HepG2 (cell line): ENCODE results near the gene MUTYH. TPM values are rescaled to one million over a fixed set of nuclear protein-coding genes. Genes with fewer than 3 reads are reported as not detected.

ENCODE experiments used
- BORCS8-MEF2B ChIP-seq: sonication (generic); formaldehyde crosslinking; IDR thresholded peaks from 2 replicates; pipeline ENCODE4 v1.8.0; 2022; ENCODE audit warnings: mild to moderate bottlenecking, missing genetic modification reagents
- CBX5 ChIP-seq: sonication (generic); formaldehyde crosslinking; IDR thresholded peaks from 2 replicates; pipeline ENCODE4 v1.4.0; 2020; ENCODE audit warnings: missing genetic modification reagents, borderline replicate concordance
- DR1 ChIP-seq: sonication (generic); formaldehyde crosslinking; IDR thresholded peaks from 2 replicates; pipeline ENCODE4 v1.8.0; 2021; ENCODE audit warnings: mild to moderate bottlenecking, missing genetic modification reagents, inconsistent platforms
- EHMT2 ChIP-seq: fragments of 200-600 bp; sonication (generic); IDR thresholded peaks from 2 replicates; pipeline ENCODE4 v1.7.0; 2017; ENCODE audit warnings: antibody characterized with exemption, low read depth, low read length, borderline replicate concordance
- GTF3A ChIP-seq: sonication (generic); formaldehyde crosslinking; conservative IDR thresholded peaks from 2 replicates; pipeline ENCODE4 v1.4.0; 2020; ENCODE audit warnings: mild to moderate bottlenecking, missing genetic modification reagents
- IRF1 ChIP-seq: sonication (generic); formaldehyde crosslinking; IDR thresholded peaks from 2 replicates; pipeline ENCODE4 v1.4.0; 2020; ENCODE audit warnings: low read depth, mild to moderate bottlenecking, missing genetic modification reagents
- ISX ChIP-seq: sonication (generic); formaldehyde crosslinking; conservative IDR thresholded peaks from 2 replicates; pipeline ENCODE4 v1.5.0; 2020; ENCODE audit warnings: missing genetic modification reagents
- POLR2AphosphoS5 ChIP-seq: IDR thresholded peaks from 2 replicates; pipeline ENCODE4 v1.6.1; 2012; ENCODE audit warnings: low read depth, low read length
- PREB ChIP-seq: sonication (generic); formaldehyde crosslinking; IDR thresholded peaks from 2 replicates; pipeline ENCODE4 v1.4.0; 2020; ENCODE audit warnings: missing genetic modification reagents
- RBM39 ChIP-seq: fragments of 200-400 bp; formaldehyde crosslinking; IDR thresholded peaks from one replicate; pipeline ENCODE4 v1.6.1; 2018; ENCODE audit warnings: antibody characterized with exemption, mild to moderate bottlenecking, low read depth, low read length; ENCODE audit not compliant: poor library complexity, severe bottlenecking
- ZFP36 ChIP-seq: fragments of 150-350 bp; IDR thresholded peaks from 2 replicates; pipeline ENCODE4 v1.6.1; 2018; ENCODE audit warnings: borderline replicate concordance, low read length, low read depth; ENCODE audit not compliant: partially characterized antibody
- ZFP36L1 ChIP-seq: sonication (generic); formaldehyde crosslinking; IDR thresholded peaks from 2 replicates; pipeline ENCODE4 v1.8.0; 2022; ENCODE audit warnings: mild to moderate bottlenecking, missing genetic modification reagents, moderate library complexity
- ZKSCAN8 ChIP-seq: IDR thresholded peaks from 2 replicates; pipeline ENCODE4 v1.6.1; 2016; ENCODE audit warnings: borderline replicate concordance, missing genetic modification reagents, missing compliant biosample characterization
- ZMAT3 ChIP-seq: sonication (generic); formaldehyde crosslinking; conservative IDR thresholded peaks from 2 replicates; pipeline ENCODE4 v1.7.0; 2021; ENCODE audit warnings: missing genetic modification reagents
- ZNF256 ChIP-seq: sonication (generic); formaldehyde crosslinking; conservative IDR thresholded peaks from 2 replicates; pipeline ENCODE4 v1.4.0; 2020; ENCODE audit warnings: missing genetic modification reagents
- ZNF281 ChIP-seq: sonication (generic); formaldehyde crosslinking; IDR thresholded peaks from 2 replicates; pipeline ENCODE4 v1.4.0; 2020; ENCODE audit warnings: missing genetic modification reagents, borderline replicate concordance
- ZNF292 ChIP-seq: sonication (generic); formaldehyde crosslinking; IDR thresholded peaks from 2 replicates; pipeline ENCODE4 v1.8.1; 2022; ENCODE audit warnings: mild to moderate bottlenecking, low read depth, missing genetic modification reagents, borderline replicate concordance
- ZSCAN30 ChIP-seq: sonication (generic); formaldehyde crosslinking; IDR thresholded peaks from 2 replicates; pipeline ENCODE4 v1.5.0; 2020; ENCODE audit warnings: mild to moderate bottlenecking, missing genetic modification reagents
- polyA plus RNA-seq, 8 experiments: library from polyadenylated mRNA; depleted of rRNA in 3 of 8; stranded (reverse) in 7 of 8; unstranded in 1 of 8; fragments of >200 nt; fragmentation: Illumina TruSeq in 4 of 8; extraction: Trizol in 4 of 8; gene quantifications; 2 replicates each; pipeline versions ENCODE4 v1.2.1 to v1.2.3, GENCODE V29; 2011 to 2016; ENCODE audit warnings: low read depth in 4 of 8, missing spikeins in 1 of 8, mixed read lengths in 1 of 8; ENCODE audit not compliant: insufficient read depth in 1 of 8
- total RNA-seq, 5 experiments: library from RNA; depleted of rRNA; stranded (reverse); fragments of >200 nt; fragmentation: Illumina TruSeq; extraction: Trizol; gene quantifications; 2 replicates each; pipeline ENCODE4 v1.2.3, GENCODE V29; 2016; ENCODE audit warnings: low read depth in 1 of 5
- TF ChIP-seq, protein P1 (sequence below): sonication (generic); formaldehyde crosslinking; IDR thresholded peaks from 2 replicates; pipeline ENCODE4 v1.4.0; 2020; ENCODE audit warnings: missing genetic modification reagents
- TF ChIP-seq, protein P2 (sequence below): sonication (generic); formaldehyde crosslinking; IDR thresholded peaks from 2 replicates; pipeline ENCODE4 v1.4.0; 2020; ENCODE audit warnings: mild to moderate bottlenecking, low read depth, missing genetic modification reagents

Gene MUTYH
- total and polyA plus RNA-seq, 2 of the 13 experiments (the other 11 are each of a cell fraction or from before 2014, with no cell fraction given), result 16.3 to 17.1 TPM

GRCh38 chr1:45304311-45305081 is 35.7 kb downstream of the MUTYH start (continued):
- TF ChIP-seq, protein P1, sequence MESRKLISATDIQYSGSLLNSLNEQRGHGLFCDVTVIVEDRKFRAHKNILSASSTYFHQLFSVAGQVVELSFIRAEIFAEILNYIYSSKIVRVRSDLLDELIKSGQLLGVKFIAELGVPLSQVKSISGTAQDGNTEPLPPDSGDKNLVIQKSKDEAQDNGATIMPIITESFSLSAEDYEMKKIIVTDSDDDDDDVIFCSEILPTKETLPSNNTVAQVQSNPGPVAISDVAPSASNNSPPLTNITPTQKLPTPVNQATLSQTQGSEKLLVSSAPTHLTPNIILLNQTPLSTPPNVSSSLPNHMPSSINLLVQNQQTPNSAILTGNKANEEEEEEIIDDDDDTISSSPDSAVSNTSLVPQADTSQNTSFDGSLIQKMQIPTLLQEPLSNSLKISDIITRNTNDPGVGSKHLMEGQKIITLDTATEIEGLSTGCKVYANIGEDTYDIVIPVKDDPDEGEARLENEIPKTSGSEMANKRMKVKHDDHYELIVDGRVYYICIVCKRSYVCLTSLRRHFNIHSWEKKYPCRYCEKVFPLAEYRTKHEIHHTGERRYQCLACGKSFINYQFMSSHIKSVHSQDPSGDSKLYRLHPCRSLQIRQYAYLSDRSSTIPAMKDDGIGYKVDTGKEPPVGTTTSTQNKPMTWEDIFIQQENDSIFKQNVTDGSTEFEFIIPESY (CRISPR knock-in tag), result no peak
- TF ChIP-seq EHMT2 (no peak), ISX (CRISPR knock-in tag) (no peak), IRF1 (CRISPR knock-in tag) (no peak), ZMAT3 (CRISPR knock-in tag) (no peak), ZFP36 (no peak), PREB (CRISPR knock-in tag) (no peak), ZSCAN30 (CRISPR knock-in tag) (no peak), ZFP36L1 (CRISPR knock-in tag) (0 out of 2 replicates have a peak, but pooled peaks have one; percentile 16), ZKSCAN8 (0 out of 2 replicates have a peak, but pooled peaks have one; percentile 1), ZNF281 (CRISPR knock-in tag) (no peak), ZNF292 (no peak), BORCS8-MEF2B (CRISPR knock-in tag) (no peak), RBM39 (no peak), DR1 (CRISPR knock-in tag) (no peak), POLR2AphosphoS5 (0 out of 2 replicates have a peak, but pooled peaks have one; percentile 36), ZNF256 (CRISPR knock-in tag) (no peak), GTF3A (CRISPR knock-in tag) (no peak), CBX5 (CRISPR knock-in tag) (0 out of 2 replicates have a peak, but pooled peaks have one; percentile 52)
- TF ChIP-seq, protein P2, sequence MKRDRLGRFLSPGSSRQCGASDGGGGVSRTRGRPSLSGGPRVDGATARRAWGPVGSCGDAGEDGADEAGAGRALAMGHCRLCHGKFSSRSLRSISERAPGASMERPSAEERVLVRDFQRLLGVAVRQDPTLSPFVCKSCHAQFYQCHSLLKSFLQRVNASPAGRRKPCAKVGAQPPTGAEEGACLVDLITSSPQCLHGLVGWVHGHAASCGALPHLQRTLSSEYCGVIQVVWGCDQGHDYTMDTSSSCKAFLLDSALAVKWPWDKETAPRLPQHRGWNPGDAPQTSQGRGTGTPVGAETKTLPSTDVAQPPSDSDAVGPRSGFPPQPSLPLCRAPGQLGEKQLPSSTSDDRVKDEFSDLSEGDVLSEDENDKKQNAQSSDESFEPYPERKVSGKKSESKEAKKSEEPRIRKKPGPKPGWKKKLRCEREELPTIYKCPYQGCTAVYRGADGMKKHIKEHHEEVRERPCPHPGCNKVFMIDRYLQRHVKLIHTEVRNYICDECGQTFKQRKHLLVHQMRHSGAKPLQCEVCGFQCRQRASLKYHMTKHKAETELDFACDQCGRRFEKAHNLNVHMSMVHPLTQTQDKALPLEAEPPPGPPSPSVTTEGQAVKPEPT (CRISPR knock-in tag), result no peak
